ENCODE data around the gene SDK1.
A peak's percentile ranks its signal among the peaks of the same experiment; 100 is the strongest.

The SDK1 gene, protein sequence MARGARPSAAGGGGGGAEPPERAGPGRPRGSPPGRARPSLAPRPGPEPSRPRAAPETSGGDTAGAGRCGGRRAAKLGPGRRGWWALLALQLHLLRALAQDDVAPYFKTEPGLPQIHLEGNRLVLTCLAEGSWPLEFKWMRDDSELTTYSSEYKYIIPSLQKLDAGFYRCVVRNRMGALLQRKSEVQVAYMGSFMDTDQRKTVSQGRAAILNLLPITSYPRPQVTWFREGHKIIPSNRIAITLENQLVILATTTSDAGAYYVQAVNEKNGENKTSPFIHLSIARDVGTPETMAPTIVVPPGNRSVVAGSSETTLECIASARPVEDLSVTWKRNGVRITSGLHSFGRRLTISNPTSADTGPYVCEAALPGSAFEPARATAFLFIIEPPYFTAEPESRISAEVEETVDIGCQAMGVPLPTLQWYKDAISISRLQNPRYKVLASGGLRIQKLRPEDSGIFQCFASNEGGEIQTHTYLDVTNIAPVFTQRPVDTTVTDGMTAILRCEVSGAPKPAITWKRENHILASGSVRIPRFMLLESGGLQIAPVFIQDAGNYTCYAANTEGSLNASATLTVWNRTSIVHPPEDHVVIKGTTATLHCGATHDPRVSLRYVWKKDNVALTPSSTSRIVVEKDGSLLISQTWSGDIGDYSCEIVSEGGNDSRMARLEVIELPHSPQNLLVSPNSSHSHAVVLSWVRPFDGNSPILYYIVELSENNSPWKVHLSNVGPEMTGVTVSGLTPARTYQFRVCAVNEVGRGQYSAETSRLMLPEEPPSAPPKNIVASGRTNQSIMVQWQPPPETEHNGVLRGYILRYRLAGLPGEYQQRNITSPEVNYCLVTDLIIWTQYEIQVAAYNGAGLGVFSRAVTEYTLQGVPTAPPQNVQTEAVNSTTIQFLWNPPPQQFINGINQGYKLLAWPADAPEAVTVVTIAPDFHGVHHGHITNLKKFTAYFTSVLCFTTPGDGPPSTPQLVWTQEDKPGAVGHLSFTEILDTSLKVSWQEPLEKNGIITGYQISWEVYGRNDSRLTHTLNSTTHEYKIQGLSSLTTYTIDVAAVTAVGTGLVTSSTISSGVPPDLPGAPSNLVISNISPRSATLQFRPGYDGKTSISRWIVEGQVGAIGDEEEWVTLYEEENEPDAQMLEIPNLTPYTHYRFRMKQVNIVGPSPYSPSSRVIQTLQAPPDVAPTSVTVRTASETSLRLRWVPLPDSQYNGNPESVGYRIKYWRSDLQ (N-terminal part only)

DNA sequence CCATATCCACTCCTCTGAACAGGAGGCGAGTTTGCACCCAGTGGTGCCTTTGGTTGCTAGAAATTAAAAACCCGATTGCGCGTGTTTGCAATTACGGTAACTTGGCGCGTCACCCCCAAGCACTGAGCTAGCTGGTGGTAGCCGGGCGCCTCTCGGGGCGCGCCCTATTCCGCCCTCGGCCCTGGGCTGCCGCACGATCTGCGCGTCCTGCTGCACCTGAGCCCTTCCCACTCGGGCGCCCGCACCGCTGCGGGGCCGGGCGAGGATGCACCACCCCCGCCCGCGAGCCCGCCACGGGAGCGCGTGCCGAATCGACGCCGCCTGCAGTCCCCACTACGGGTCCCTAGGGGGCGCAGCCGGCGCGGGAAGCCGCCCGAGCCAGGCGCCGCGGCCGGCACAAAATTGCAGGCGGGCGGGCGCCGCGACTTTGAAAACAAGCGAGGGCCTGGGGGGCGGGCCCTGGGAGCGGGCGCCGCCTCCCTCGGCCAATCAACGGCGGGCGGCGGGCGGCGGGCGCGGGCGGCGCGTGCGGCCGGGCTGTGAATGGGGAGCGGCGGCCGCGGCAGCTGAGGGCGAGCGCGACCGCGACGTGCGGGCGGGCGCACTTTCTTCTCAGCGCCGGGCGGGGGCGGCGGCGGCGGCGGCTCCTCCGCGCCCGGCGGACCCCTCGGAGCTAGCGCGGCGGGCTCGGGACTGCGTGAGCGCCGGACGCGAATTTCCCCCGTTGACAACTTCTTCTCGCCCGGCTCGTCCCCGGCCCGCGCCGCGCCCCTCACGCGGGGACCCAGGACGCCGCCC, at the start of gene SDK1:
Gene SDK1, plus strand, starts transcription at position 602 of the 798 bp plus-strand sequence. CDS start 335 bp downstream, outside the sequence.
- DNase-seq (ENCODE audit: low read depth), result peak; percentile 94

DNA sequence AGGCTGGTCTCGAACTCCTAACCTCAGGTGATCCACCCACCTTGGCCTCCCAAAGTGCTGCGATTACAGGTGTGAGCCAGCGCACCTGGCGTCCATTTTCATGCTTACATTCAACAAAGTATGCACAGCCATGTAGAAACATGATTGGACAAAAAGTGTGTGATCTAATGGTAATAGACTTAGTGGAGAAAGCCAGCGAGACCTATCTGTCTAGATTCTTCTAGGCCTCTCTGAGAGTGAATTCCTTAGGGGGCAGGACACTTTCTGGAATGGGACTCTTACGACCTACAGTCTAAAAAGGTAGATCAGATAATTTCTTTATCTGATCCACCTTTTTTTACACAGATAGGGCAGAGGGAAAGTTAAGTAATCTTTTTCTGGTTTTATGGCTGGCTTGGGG, 46.3 kb upstream of the SDK1 start:
- no peak for DNase-seq (ENCODE audit: low read depth)

- DNase-seq (ENCODE audit: low read depth), result no peak
Measured at GRCh38 chr7:3259711-3260400, 41.2 kb upstream of the SDK1 start.

DNA sequence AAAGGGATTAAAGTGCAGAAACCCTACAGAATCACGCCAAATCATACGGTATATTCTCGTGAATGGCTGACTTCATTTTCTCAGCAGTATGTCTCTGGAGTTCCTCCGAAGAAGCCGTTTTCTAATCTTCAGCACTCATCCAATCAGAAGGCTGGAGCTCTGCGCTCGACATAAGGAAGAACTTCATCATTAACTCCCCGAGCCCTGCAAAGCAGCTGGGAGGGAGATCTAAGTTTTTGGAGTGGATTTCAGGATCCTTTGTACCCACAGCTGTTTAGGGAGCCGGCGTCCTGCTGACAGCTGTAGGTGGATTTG, 40.7 kb upstream of the SDK1 start:
- no peak for DNase-seq (ENCODE audit: low read depth)

DNA sequence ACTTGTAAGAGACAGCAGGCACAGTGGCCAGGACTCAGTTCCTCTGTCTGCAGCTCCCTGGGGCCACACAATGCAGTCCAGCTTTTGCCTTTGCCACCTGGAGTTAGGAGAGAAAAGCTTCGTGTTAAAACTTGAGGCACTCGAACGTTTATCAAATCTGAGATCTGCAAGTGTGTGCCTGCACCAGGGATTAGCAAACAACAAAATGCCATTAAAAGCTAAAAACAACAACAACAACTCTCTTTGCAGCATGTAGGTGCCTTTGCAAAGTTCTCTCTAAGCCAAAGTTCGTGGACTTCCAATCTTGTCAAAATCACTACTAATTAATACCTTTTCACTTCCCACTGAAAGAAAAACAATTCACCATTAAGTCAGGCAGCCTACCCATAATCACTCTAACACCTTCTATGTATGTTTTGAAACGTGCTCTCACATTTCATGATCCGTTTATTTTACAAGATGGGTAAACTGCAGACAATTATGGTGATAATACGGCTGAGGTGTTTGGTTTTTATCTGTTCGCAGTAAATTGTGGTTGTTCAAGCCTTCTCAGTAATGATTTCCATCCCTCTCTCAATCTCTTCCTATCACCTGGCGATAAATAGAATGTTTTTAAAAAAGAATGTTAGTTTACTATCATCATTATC, 36.2 kb upstream of the SDK1 start:
- DNase-seq (ENCODE audit: low read depth), result no peak

DNA sequence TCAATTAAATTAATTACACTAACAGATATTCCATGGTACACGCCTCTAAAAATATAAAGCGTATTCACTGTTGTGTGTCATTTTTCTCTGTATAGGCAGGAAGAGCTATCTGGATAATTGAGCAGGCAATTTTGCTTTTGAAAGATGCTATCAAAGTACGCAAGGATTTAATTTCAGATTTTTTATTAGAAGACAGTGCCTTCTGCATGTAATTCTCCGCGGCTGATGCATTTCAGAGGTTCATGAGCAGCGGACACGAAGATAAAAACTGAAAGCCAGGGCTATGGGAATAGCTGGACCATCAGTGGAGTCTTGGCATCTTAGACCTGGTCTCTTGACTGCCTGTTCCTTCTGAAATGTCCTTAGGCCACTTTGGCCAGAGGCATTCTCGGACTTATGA, 35.7 kb upstream of the SDK1 start:
- DNase-seq (ENCODE audit: low read depth), result no peak

GRCh38 chr7:3266240-3266639, 34.8 kb upstream of the SDK1 start:
- DNase-seq (ENCODE audit: low read depth), result no peak

DNA sequence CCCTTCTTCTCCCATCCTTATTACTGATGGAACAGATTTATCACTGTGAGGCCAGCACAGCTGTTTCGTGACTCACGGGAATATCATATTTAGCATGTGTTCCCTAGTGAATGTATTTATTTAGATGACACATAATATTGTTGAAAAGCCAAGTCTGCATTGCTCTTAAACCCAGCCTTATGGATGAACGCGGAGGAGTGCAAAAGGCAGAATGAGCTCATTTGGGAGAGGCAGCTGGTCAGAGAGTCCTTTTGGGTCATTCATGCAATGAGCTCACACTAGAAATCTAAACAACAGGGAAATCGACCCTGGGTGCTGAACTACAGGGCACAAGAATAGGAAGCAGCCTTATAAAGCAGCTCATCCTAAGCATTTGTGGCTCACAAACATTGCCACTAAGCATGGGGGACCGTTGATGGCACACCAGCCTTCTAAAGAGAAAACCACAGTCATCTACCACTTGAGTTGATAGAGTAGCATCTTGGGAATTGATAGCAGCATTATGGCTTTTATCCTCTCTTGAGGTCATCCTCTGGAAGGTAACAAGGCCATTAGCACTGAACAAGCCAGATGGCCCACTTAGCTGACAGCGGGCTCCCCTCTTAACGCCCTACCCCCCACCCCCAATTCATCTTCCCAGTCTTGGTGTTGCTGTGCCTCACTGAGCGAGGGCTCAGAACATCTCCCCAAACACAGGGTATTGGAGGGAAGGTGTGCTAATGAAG, 32.9 kb upstream of the SDK1 start:
- no peak for DNase-seq (ENCODE audit: low read depth)

DNA sequence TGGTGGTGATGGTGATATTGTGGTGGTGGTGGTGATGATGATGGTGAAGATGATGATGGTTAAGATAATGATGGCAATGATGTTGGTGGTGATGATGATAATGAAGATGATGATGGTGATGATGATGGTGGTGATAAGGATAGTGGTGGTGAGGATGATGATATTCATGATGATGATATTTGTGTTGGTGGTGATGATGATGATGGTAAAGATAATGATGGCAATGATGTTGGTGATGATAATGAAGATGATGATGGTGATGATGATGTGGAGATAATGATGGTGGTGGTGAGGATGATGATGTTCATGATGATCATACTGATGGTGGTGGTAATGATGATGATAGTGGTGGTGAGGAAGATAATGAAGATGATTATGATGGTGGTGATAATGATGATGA, 30.7 kb upstream of the SDK1 start:
- DNase-seq (ENCODE audit: low read depth), result no peak

GRCh38 chr7:3271298-3271697, 29.8 kb upstream of the SDK1 start:
- DNase-seq (ENCODE audit: low read depth), result no peak

DNA sequence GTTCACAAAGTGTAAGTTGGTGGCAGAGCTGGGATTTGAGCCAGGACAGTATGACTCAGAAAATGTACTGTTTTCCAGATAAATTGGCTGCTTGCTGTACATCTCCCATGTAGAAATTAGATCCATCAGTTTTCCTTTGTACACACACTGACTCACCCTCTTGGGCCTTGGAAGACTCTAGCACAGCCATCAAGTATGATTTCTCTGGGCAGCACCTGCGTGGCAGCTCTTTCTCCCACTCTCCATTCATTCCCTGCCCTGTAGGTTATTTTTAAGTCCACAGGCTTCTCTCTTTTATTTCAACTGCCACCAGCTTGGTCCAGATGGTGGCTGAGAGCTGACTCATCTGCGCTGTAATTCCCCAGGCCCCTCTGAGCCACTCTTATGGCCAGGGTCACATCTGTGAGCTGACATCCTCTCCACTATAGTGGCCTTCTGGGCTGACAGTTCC, 28.3 kb upstream of the SDK1 start:
- DNase-seq (ENCODE audit: low read depth), result no peak

- DNase-seq (ENCODE audit: low read depth), result no peak
Measured at GRCh38 chr7:3274131-3274530, 26.9 kb upstream of the SDK1 start.

DNA sequence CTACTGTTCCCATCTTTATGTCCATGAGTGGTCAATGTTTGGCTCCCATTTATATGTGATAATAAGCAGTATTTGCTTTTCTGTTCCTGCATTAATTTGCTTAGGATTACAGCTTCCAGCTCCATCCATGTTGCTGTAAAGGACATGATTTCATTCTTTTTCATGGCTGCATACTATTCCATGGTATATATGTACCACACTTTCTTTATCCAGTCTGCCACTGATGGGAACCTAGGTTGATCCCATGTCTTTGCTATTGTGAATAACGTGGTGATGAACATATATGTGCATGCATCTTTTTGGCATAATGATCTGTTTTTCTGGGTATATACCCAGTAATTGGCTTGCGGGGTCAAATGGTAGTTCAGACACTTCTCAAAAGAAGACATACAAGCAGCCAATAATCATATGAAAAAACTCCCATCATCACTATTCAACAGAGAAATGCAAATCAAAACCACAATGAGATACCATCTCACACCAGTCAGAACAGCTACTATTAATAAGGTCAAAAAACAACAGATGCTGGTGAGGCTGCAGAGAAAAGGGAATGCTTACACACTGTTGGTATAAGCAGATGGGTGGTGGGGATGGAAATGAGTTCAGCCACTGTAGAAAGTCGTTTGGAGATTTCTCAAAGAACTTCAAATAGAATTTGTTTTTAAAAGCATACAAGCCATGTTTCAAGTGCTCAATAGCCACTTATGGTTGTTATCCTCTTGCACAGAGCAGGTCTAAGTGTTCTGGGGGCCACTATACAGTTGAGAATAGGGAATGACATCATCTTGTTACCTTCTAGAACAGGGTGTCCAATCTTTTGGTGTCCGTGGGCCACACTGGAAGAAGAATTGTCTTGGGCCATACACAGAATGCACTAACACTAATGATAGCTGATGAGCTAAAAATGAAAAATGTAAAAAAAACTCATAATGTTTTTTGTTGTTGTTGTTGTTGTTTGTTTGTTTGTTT, 23.2 kb upstream of the SDK1 start:
- DNase-seq (ENCODE audit: low read depth), result no peak

DNA sequence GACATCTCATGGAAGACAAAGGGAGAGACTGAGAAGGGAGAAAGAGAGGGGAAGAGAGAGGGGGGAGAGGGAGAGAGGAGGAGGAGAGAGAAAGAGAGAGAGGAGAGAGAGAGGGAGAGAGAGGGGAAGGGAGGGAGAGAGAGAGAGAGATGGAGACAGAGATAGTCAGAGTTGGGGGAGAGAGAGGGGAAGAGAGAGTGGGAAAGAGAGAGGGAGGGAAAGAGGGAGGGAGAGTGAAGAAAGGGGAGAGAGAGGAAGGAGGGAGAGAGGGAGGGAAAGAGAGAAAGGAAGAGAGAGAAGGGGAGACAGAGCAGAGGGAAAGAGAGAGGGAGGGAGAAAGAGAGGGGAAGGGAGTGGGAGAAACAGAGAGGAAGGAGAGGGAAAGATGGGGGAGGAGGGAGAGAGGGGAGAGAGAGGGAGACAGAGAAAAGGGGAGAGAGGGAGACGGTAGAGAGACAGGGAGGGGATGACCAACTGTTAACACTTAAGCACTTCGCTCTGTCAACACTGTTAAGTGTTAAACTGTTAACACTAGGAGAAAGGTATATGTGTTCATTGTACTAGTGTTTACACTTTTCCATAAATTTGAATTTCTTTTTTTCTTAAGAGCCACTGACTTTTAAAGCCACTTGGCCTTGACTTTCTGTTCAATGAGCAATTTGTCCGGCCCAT, 21.8 kb upstream of the SDK1 start:
- DNase-seq (ENCODE audit: low read depth), result no peak

DNA sequence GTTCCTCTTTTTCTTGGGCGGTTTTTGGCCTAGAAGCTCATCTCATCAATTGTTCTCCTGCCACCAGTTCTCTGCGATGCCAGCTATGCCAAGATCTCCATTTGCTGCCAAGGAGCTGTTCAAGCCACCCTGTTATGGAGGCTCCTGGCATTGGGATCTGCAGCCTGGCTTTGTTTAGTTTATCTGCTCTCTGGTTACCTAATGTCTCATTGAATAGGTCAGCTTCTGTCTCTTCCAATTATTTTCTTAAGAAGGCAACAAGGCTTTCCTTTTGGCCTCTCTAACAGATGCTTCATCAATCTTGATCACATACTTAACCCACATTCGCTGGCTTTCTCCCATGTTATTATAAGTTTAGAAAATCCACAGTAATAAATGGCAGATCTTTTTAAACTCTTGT, 20.6 kb upstream of the SDK1 start:
- no peak for DNase-seq (ENCODE audit: low read depth)

DNA sequence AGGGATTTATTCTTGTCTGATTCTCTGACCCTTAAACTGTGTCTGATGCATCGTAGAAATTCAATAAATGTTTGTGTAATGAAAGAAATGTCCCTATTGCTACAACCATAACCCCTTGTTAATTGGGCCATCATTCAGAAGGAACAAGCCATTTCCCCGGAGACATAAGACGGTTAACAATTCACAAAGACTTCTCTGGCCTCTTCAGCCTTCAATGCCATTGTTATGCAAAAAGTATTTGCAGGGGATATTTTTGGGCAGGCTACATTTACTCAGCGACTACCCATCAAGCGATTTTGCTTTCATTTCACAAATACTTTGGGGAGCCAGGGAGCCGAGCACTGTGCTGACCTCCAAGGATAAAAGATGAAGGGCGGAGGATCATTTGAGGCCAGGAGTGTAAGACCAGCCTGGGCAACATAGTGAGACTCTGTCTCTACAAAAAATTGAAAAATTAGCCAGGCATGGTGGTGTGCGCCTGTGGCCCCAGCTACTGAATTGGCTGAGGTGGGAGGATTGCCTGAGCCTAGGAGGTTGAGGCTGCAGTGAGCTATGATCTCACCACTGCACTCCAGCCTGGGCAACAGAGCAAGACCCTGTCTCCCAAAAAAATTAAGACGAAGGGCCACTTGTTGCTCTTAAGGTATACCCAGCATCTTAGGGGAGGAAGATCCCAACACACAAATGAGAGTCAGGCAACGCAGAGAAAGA, 20.0 kb upstream of the SDK1 start:
- no peak for DNase-seq (ENCODE audit: low read depth)

GRCh38 chr7:3282457-3282856, 18.6 kb upstream of the SDK1 start:
- no peak for DNase-seq (ENCODE audit: low read depth)

Measured in activated T-cell treated with anti-CD3 and anti-CD28 coated beads for 48 hours (primary cell).